ENCODE measurements around the gene CASP12.
"Not testable (repeated sequence)": the region's sequence is repeated elsewhere in the genome, so short reads cannot be mapped to it uniquely, and the experiment has no call there.

The CASP12 gene

GRCh38 chr11:104943561-104943960 lies 45.3 kb upstream of the CASP12 start:
- TF ChIP-seq RARB (CRISPR knock-in tag; IDR thresholded peaks at IDR 0.05) (no peak), CSRNP3 (CRISPR knock-in tag; IDR thresholded peaks at IDR 0.05) (no peak), ZC3H10 (CRISPR knock-in tag; IDR thresholded peaks at IDR 0.05) (no peak), ESRRG (CRISPR knock-in tag; IDR thresholded peaks at IDR 0.05) (no peak), OSR1 (CRISPR knock-in tag; IDR thresholded peaks at IDR 0.05) (no peak), ZFP30 (CRISPR knock-in tag; IDR thresholded peaks at IDR 0.05) (no peak), ZNF70 (CRISPR knock-in tag; IDR thresholded peaks at IDR 0.05) (no peak), ZNF8 (CRISPR knock-in tag; IDR thresholded peaks at IDR 0.05) (no peak), PPARA (CRISPR knock-in tag; IDR thresholded peaks at IDR 0.05; ENCODE audit: borderline replicate concordance) (no peak), TCF4 (CRISPR knock-in tag; IDR thresholded peaks at IDR 0.05; ENCODE audit: borderline replicate concordance) (no peak), TOX (CRISPR knock-in tag; IDR thresholded peaks at IDR 0.05; ENCODE audit: borderline replicate concordance) (no peak), CSDC2 (CRISPR knock-in tag; IDR thresholded peaks at IDR 0.05) (no peak), ISL1 (CRISPR knock-in tag; IDR thresholded peaks at IDR 0.05) (no peak), POU6F1 (CRISPR knock-in tag; IDR thresholded peaks at IDR 0.05; ENCODE audit: borderline replicate concordance, low read depth) (no peak)
- ATAC-seq, result no peak

- TF ChIP-seq BACH2 (CRISPR knock-in tag; IDR thresholded peaks at IDR 0.05; ENCODE audit: borderline replicate concordance) (no peak), ZFP3 (CRISPR knock-in tag; IDR thresholded peaks at IDR 0.05) (no peak), ZNF70 (CRISPR knock-in tag; IDR thresholded peaks at IDR 0.05) (no peak)
- ATAC-seq, result no peak
These were observed 36.3 kb upstream of the CASP12 start for GRCh38 chr11:104934594-104934993.

- ATAC-seq, result not testable (repeated sequence)
These were observed 35.8 kb upstream of the CASP12 start for GRCh38 chr11:104934073-104934472.

- TF ChIP-seq TCF4 (CRISPR knock-in tag; IDR thresholded peaks at IDR 0.05; ENCODE audit: borderline replicate concordance), result no peak
- TF ChIP-seq CREB5 (CRISPR knock-in tag; IDR thresholded peaks at IDR 0.05; ENCODE audit: low read depth), result no peak
- TF ChIP-seq ZFP30 (CRISPR knock-in tag; IDR thresholded peaks at IDR 0.05), result no peak
- no peak for TF ChIP-seq PPARA (CRISPR knock-in tag; IDR thresholded peaks at IDR 0.05; ENCODE audit: borderline replicate concordance)
- no peak for TF ChIP-seq ISL1 (CRISPR knock-in tag; IDR thresholded peaks at IDR 0.05)
- TF ChIP-seq GLIS3 (CRISPR knock-in tag; IDR thresholded peaks at IDR 0.05), result no peak
- no peak for TF ChIP-seq PATZ1 (CRISPR knock-in tag; IDR thresholded peaks at IDR 0.05; ENCODE audit: borderline replicate concordance)
- no peak for TF ChIP-seq CSRNP3 (CRISPR knock-in tag; IDR thresholded peaks at IDR 0.05)
- TF ChIP-seq SNAI2 (CRISPR knock-in tag; IDR thresholded peaks at IDR 0.05), result no peak
- TF ChIP-seq TOX (CRISPR knock-in tag; IDR thresholded peaks at IDR 0.05; ENCODE audit: borderline replicate concordance), result no peak
- TF ChIP-seq ZNF8 (CRISPR knock-in tag; IDR thresholded peaks at IDR 0.05), result no peak
- TF ChIP-seq ARNTL (CRISPR knock-in tag; IDR thresholded peaks at IDR 0.05; ENCODE audit: borderline replicate concordance, low read depth), result no peak
- no peak for TF ChIP-seq TSHZ2 (CRISPR knock-in tag; IDR thresholded peaks at IDR 0.05)
- TF ChIP-seq ZNF70 (CRISPR knock-in tag; IDR thresholded peaks at IDR 0.05), result no peak
- no peak for TF ChIP-seq OSR1 (CRISPR knock-in tag; IDR thresholded peaks at IDR 0.05)
- TF ChIP-seq ZC3H10 (CRISPR knock-in tag; IDR thresholded peaks at IDR 0.05), result no peak
- TF ChIP-seq ZFP3 (CRISPR knock-in tag; IDR thresholded peaks at IDR 0.05), result no peak
- TF ChIP-seq ESRRG (CRISPR knock-in tag; IDR thresholded peaks at IDR 0.05), result no peak
These were observed 30.6 kb upstream of the CASP12 start for GRCh38 chr11:104928811-104929210.

More at GRCh38 chr11:104928811-104929210, 30.6 kb upstream of the CASP12 start:
- ATAC-seq, result no peak

Data from SK-N-SH treated with all-trans-retinoic acid at 6 μM for 48 hours (cell line).